GM12891 (cell line): ENCODE results near the gene PSG5.
"Not testable (repeated sequence)": the region's sequence is repeated elsewhere in the genome, so short reads cannot be mapped to it uniquely, and the experiment has no call there.

ENCODE experiments used
- DNase-seq: peaks from one replicate; pipeline ENCODE4 v3.0.0; 2011; ENCODE audit warnings: low spot score; ENCODE audit not compliant: insufficient read length
- FAIRE-seq: peaks from 2 replicates; lab custom pipeline; 2011; peaks lifted over from hg19 to GRCh38; lab: Jason Lieb, UNC
- PAX5 ChIP-seq: IDR thresholded peaks from 2 replicates; pipeline ENCODE4 v1.6.1; 2011; ENCODE audit warnings: low read length, moderate library complexity, mild to moderate bottlenecking; ENCODE audit not compliant: insufficient read depth, severe bottlenecking
- POLR2A ChIP-seq: IDR thresholded peaks from 2 replicates; pipeline ENCODE4 v1.6.1; 2011; ENCODE audit warnings: low read depth, low read length, control low read depth
- POLR2AphosphoS5 ChIP-seq: IDR thresholded peaks from 2 replicates; pipeline ENCODE4 v1.6.1; 2011; ENCODE audit warnings: low read depth, low read length, control low read depth
- POU2F2 ChIP-seq: IDR thresholded peaks from 2 replicates; pipeline ENCODE4 v1.6.1; 2011; ENCODE audit warnings: low read depth, mild to moderate bottlenecking, control low read depth, low read length, moderate library complexity
- SPI1 ChIP-seq: IDR thresholded peaks from 2 replicates; pipeline ENCODE4 v1.6.1; 2011; ENCODE audit warnings: low read depth, low read length, control low read depth
- TAF1 ChIP-seq: IDR thresholded peaks from 2 replicates; pipeline ENCODE4 v1.6.1; 2011; ENCODE audit warnings: low read depth, low read length, control low read depth

Gene PSG5

DNA sequence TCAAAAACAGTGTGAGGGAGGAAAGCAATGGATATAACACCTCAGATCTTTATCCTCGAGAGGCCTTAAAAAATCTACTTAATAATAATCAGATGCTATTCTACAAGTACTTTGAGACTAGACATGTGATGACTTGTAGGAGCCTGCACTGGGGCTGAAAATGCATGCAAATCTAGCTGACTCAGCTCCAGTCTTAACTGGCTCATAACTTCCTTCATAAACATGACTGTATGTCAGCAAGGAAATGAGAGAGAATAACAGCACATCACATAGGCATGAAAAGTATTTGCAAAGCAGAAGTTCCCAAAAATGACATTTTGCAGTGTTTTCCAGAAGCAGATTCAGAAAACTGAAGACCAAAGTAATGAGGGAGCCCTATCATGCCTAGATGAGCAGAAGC is 38.1 kb downstream of the PSG5 start:
- FAIRE-seq: no peak
- no peak for TF ChIP-seq SPI1
- TF ChIP-seq POLR2AphosphoS5: no peak
- no peak for TF ChIP-seq POLR2A
- no peak for TF ChIP-seq PAX5
- TF ChIP-seq POU2F2: no peak
- no peak for TF ChIP-seq TAF1
- DNase-seq: no peak

DNA sequence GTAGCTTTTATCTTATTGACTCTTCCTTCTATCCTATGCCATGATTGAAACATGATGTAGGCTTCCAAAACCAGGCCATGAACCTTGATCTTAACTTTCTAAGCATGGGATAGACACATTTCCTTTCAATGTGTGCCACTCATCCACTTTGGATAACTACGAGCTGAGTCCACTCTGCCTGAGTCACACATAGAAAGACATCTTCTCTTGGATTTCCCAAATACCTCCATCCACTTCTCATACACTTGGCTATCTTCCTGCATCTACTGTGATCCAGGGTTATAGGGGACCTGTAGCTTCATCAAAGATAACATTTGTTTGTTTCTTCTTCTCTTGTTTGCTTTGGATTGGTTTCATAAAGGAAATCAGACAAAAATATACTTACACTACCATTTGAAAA is 44.6 kb downstream of the PSG5 start:
- FAIRE-seq: not testable (repeated sequence)

GRCh38 chr19:43132696-43133095 is 53.6 kb downstream of the PSG5 start:
- FAIRE-seq (no peak), DNase-seq (no peak)
- TF ChIP-seq POU2F2: no peak
- TF ChIP-seq TAF1: no peak
- no peak for TF ChIP-seq POLR2A
- no peak for TF ChIP-seq SPI1
- TF ChIP-seq POLR2AphosphoS5: no peak
- TF ChIP-seq PAX5: no peak

More for the DNA sequence above, 44.6 kb downstream of the PSG5 start:
- not testable (repeated sequence) for DNase-seq

GRCh38 chr19:43131281-43131842 is 55.0 kb downstream of the PSG5 start:
- not testable (repeated sequence) for FAIRE-seq, DNase-seq

- DNase-seq, FAIRE-seq: not testable (repeated sequence)
These were observed 57.1 kb downstream of the PSG5 start for GRCh38 chr19:43129197-43129596.

DNA sequence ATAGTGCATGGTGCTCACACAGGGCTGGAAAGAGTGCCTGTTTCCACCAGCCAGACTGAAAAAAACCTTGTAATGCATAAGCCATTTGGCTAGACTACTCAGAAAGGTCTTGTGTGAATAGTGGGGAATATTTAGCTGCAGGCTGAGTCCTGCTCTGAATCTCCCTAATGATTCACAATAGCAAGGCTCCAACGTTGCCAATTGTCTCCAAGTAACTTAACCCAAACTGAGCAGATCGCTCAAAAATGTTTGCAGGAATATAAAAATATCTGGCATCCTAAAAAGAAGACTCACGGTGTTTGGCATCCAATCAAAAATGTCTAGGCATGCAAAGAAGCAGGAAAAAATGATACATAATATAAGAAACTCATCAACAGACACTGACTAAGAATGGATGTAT is 59.0 kb downstream of the PSG5 start:
- DNase-seq, FAIRE-seq: not testable (repeated sequence)

GRCh38 chr19:43126720-43127119 is 59.6 kb downstream of the PSG5 start:
- DNase-seq (no peak), FAIRE-seq (no peak)
- TF ChIP-seq PAX5 (no peak), SPI1 (no peak), POLR2A (no peak), POU2F2 (no peak), POLR2AphosphoS5 (no peak), TAF1 (no peak)

DNA sequence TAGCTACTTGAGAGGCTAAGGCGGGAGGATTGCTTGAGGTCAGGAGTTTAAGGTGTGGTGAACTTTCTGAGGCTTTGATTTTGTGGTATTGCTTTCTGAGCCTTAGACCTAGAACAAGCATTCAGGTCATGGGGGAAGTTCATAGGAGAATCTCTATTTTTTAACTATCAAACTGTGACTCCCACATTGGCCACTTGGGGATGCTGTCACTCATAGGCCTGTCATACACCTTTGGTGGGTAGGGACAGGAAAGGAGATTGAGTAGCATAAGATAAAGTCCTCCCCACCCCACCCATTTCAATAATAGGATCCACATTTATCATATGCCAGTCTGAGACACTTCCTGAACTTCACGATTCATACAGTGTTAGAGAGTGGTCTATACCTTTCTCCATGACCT is 62.0 kb downstream of the PSG5 start:
- no peak for DNase-seq
- no peak for TF ChIP-seq POLR2AphosphoS5
- no peak for TF ChIP-seq PAX5
- TF ChIP-seq SPI1: no peak
- TF ChIP-seq POLR2A: no peak
- no peak for TF ChIP-seq TAF1
- no peak for TF ChIP-seq POU2F2
- no peak for FAIRE-seq

DNA sequence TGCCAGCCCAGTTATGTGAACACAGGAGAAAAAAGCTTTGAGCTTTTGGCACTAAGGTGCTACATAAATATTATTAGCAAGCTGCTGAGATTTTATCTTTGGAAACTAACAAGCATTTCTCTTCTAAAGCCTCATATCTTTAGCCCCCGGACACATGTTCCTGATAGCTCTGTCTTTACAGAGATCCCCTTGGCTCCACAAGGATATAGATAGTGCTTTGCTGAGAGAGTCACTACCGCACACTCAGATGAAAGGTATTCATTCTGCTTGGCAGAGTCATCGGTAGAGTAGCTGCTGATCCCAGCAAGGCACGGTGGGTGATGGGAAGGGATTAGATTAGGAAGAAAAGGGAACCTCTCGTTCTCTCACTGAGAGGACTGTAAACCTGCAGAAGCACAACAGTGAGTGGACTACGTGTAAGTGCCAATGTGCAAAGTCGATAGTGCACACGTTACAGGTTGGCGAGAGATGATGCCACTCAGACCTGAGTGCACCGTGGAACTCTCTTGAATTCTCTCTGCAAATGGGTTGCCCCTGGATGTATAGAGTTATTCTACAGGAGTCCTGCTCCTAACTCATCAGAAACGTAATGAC is 65.8 kb downstream of the PSG5 start:
- not testable (repeated sequence) for FAIRE-seq, DNase-seq

DNA sequence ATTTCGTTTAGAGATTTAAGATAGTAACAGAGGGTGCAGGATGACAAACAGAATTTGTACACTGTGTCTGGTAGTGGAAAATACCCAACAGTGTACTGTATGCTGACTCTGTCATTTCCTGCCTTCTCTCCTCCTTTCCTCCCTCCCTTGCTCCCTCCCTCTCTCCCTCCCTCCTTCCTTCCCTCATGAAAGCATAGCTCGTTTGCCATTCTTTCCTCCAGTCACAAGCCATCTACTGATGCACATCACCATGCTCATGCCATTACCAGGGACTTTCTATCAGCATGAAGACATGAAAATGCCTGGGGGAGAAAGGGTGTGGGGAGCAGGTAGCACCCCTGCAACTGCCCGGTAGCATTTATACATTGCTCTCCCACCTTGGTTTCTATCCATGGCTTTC is 66.8 kb downstream of the PSG5 start:
- FAIRE-seq, DNase-seq: not testable (repeated sequence)
